GM21528 (cell line): ENCODE results near the gene NETO2.
"Not testable (repeated sequence)": the region's sequence is repeated elsewhere in the genome, so short reads cannot be mapped to it uniquely, and the experiment has no call there.

Source experiments
- ATAC-seq: cut with Tn5 transposase; IDR thresholded peaks from one replicate; pipeline ENCODE4 v1.9.1; 2021; ENCODE audit warnings: mild to moderate bottlenecking, moderate library complexity; ENCODE audit not compliant: unreplicated experiment, low FRiP score

The NETO2 gene

DNA sequence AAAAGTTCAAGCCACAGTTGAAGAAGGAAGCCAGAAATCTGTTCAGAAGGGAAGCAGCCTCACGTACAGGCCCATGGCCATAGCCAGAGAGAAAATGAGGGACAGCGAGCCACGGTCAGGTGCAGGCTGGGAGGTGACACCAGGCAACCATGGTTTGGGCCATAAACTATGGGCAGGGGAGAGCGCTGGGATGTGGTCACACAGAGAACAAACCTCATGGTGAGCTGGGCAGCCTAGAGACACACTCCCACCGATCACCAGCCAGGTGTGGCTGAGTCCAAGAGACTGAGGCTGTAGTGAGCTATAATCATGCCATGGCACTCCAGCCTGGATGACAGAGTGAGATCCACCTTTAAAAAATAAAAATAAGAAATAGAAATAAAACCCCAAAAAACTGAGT lies 76.5 kb downstream of the NETO2 start:
- ATAC-seq = no peak

GRCh38 chr16:47065766-47066688 lies 77.7 kb downstream of the NETO2 start:
- ATAC-seq = no peak

- no peak for ATAC-seq
These were observed 79.0 kb downstream of the NETO2 start for GRCh38 chr16:47064775-47065174.

- no peak for ATAC-seq
These were observed 80.6 kb downstream of the NETO2 start for GRCh38 chr16:47063011-47063724.

GRCh38 chr16:47061204-47061603 lies 82.5 kb downstream of the NETO2 start:
- no peak for ATAC-seq

DNA sequence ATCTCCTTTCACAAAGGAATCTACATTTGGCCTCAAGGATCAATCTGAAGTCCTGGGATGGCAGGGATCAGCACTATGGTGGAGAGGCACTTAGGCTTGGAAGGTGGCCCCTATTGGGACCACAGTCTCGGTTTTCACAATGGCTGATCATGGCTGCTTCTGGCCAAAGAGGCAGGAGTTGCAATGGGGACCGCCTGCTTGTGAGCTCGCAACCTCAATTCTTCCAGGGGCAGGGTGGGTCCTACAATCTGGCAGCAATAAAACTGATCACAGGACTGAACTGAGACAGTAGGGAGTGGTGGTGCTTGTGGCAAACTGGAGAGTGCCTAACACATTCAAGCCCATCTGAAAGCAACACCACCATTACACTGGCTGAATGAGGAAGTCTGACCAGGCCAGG lies 83.1 kb downstream of the NETO2 start:
- ATAC-seq = no peak

GRCh38 chr16:47059991-47060390 lies 83.8 kb downstream of the NETO2 start:
- ATAC-seq = no peak

- ATAC-seq = not testable (repeated sequence)
These were observed 84.6 kb downstream of the NETO2 start for GRCh38 chr16:47059130-47059529.

DNA sequence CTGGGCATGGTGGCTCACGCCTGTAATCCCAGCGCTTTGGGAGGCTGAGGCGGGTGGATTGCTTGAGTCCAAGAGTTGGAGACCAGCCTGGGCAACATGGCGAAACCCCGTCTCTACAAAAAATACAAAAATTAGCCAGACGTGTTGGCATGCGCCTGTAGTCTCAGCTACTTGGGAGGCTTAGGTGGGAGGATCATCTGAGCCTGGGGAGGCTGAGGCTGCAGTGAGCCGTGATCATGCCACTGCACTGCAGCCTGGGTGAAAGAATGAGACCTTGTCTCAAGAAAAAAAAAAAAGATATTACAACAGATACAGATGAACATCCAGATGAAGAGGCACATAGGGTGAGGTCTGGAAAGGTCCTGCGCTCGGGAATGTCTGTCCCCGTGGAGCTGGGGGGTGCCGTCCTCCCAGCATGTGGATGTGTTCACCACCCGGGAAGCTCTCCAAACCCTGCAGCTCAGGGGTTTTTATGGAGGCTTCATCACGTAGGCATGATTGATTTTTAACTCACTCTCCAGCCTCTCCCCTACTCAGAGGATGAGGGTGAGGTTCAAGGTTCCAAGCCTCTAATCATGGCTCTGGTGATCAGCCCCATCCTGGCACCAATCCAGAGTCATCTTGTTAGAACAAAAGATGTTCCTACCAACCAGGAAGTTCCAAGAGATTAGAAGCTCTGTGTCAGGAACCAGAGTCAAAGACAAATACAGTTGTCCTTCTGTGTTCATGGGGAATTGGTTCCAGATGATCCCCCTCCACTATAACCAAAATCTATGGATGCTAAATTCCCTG lies 85.3 kb downstream of the NETO2 start:
- ATAC-seq = no peak

GRCh38 chr16:47057630-47057993 lies 86.1 kb downstream of the NETO2 start:
- no peak for ATAC-seq

GRCh38 chr16:47056688-47057629 lies 86.8 kb downstream of the NETO2 start:
- no peak for ATAC-seq

DNA sequence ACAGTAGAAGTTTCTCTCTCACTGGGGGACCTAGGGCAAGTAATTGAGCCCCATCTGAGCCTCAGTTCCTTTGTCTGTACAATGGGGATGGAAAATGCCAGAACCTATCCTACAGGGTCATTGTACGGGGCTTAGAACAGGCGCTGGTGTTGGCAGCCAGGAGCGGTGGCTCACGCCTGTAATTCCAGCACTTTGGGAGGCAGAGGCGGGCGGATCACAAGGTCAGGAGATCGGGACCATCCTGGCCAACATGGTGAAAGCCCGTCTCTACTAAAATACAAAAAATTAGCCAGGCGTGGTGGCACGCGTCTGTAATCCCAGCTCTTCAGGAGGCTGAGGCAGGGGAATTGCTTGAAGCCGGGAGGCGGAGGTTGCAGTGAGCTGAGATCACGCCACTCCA lies 87.7 kb downstream of the NETO2 start:
- ATAC-seq = not testable (repeated sequence)

DNA sequence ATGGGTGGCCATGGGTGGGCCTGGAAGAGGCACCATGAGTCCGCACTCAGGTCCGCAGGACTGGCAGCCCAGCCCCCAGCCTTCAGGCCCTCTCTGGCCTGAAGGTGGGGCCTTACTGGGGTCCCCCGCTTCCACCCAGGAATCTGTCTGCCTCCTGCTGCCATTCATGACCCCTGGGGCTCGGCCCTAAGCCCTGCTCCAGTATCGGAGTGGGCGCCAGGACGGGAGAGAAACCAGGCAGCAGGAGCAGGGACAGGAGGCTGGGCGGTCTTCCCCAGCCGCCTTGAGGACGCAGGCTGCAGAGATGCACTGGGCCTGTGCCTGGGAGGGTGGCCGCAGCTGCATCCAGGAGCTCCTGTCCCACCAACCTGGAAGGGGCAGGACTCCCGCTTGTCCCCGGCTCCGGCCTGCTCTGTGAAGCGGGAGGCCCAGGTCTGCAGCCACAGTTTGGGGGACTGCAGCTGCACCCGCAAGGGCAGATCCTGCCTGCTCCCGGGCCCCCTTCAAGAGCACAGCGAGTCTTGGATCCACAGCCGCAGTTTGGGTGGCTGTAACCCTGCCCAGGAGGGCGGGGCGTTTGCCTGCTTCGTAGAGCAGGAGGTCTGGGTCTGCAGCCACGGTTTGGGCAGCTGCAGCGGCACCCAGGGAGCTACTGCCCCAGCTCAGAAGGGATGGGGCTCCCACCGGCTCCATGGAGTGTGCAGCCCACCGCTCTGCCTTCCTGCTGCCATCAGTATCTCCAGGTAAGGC lies 88.4 kb downstream of the NETO2 start:
- ATAC-seq = no peak

DNA sequence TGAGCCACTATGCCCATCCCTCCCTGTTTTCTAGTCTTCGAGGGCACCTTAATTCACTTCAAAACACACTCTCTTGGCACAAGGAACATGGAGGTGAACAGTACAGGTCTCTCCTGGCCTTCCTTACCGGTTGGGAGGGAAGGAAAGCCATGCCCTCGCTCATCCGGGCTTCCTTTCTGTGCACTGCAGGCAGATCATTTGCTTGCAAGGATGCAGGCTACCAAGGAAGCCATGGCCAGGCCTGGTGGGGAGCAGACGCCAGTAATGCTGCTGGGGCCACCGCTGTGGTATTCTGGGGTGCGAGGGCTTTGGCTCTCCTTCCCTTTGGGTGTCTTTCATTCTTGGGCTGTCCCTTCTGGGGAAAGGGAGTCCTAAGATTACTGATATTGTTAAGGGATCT lies 89.4 kb downstream of the NETO2 start:
- no peak for ATAC-seq

GRCh38 chr16:47053895-47054294 lies 89.8 kb downstream of the NETO2 start:
- ATAC-seq = no peak

DNA sequence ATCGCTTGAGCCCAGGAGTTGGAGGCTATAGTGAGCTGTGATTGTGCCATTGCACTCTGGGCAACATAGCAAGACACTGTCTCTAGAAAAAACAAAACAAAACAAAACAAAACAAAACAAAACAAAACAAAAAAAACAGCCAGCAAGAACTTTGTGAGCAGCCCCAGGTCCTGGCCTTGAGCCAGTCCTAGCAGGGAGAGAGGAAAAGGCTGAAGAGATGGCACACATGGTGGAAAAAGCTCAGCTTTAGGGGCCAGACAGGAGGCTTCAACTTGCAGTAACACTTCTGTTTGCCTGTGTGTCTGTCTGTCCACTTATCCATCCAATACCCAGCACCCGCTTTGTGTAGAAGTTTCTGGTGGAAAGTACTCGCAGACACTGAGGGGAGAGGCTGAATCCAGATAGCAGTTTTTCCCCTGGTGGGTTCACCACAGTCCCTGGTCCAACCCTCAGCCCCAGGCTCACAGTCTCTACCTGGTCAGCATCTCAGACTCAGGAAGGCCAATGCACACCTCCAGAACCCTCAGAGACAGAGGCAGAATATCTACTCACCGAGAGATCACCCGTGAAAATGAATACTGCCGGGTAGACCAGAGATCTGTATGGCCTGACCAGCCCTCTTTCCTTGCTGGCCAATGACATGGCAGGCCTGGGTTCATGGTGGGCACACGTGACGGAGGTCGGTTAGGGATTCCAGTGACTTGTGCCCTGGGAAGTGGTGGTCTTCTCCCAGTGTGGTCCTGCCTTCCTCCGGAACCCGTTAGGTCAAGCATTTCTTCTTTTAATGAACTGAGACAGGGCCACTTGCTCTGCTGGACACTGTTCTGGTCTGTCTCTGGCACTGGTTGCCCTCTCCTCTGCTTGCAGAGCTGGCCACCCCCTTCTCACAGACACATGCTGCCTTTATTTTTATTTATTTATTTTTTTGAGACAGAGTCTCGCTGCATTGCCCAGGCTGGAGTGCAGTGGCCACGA lies 90.8 kb downstream of the NETO2 start:
- no peak for ATAC-seq

GRCh38 chr16:47051031-47051430 lies 92.7 kb downstream of the NETO2 start:
- ATAC-seq = no peak
